ENCODE results near the gene RRN3.

Gene RRN3

GRCh38 chr16:15043344-15043743 is 50.7 kb downstream of the RRN3 start:
- no peak overlapping the region for H3K27ac ChIP-seq (replicated peaks)
- no peak for TF ChIP-seq SPI1 (IDR thresholded peaks at IDR 0.05; ENCODE audit: borderline replicate concordance, low read depth)
- TF ChIP-seq GABPA (IDR thresholded peaks at IDR 0.05; ENCODE audit: low read depth) = no peak
- no peak for TF ChIP-seq REST (IDR thresholded peaks at IDR 0.05; ENCODE audit: insufficient replicate concordance, low read depth)
- TF ChIP-seq POLR2AphosphoS5 (IDR thresholded peaks at IDR 0.05; ENCODE audit: low read depth) = no peak
- TF ChIP-seq CTCF (IDR thresholded peaks at IDR 0.05; ENCODE audit: insufficient read depth, low read length) = no peak
- no peaks in the 10 kb centered on the region for H3K27me3 ChIP-seq (ENCODE audit: insufficient read depth, poor library complexity, severe bottlenecking)
- no peak for DNase-seq (ENCODE audit: low read depth in 1 of 2, low spot score in 1 of 2)
- H3K4me3 ChIP-seq (replicated peaks; ENCODE audit: insufficient read depth, low read length) = no peak overlapping the region

GRCh38 chr16:15041271-15042004 is 52.6 kb downstream of the RRN3 start:
- H3K4me3 ChIP-seq (replicated peaks; ENCODE audit: insufficient read depth, low read length) = no peak overlapping the region
- no peak for TF ChIP-seq CTCF (IDR thresholded peaks at IDR 0.05; ENCODE audit: insufficient read depth, low read length)
- peak in 1 of 2 experiments; percentile 52 for DNase-seq (ENCODE audit: low read depth in 1 of 2, low spot score in 1 of 2)
- no peaks in the 10 kb centered on the region for H3K27me3 ChIP-seq (ENCODE audit: insufficient read depth, poor library complexity, severe bottlenecking)
- no peak overlapping the region for H3K27ac ChIP-seq (replicated peaks)

- TF ChIP-seq REST (IDR thresholded peaks at IDR 0.05; ENCODE audit: insufficient replicate concordance, low read depth) (no peak), POLR2AphosphoS5 (IDR thresholded peaks at IDR 0.05; ENCODE audit: low read depth) (no peak), GABPA (IDR thresholded peaks at IDR 0.05; ENCODE audit: low read depth) (no peak), SPI1 (IDR thresholded peaks at IDR 0.05; ENCODE audit: borderline replicate concordance, low read depth) (no peak), CTCF (IDR thresholded peaks at IDR 0.05; ENCODE audit: insufficient read depth, low read length) (no peak)
- Histone ChIP-seq H3K27me3 (ENCODE audit: insufficient read depth, poor library complexity, severe bottlenecking) (no peaks in the 10 kb centered on the region), H3K4me3 (replicated peaks; ENCODE audit: insufficient read depth, low read length) (no peak overlapping the region), H3K27ac (replicated peaks) (no peak overlapping the region)
- DNase-seq (ENCODE audit: low read depth in 1 of 2, low spot score in 1 of 2) = no peak
Measured at GRCh38 chr16:15038689-15039088, 55.4 kb downstream of the RRN3 start.

GRCh38 chr16:15037745-15038144 is 56.3 kb downstream of the RRN3 start:
- Histone ChIP-seq H3K27ac (replicated peaks) (no peak overlapping the region), H3K27me3 (ENCODE audit: insufficient read depth, poor library complexity, severe bottlenecking) (no peaks in the 10 kb centered on the region), H3K4me3 (replicated peaks; ENCODE audit: insufficient read depth, low read length) (no peak overlapping the region)
- DNase-seq (ENCODE audit: low read depth in 1 of 2, low spot score in 1 of 2) = no peak
- TF ChIP-seq GABPA (IDR thresholded peaks at IDR 0.05; ENCODE audit: low read depth) (no peak), SPI1 (IDR thresholded peaks at IDR 0.05; ENCODE audit: borderline replicate concordance, low read depth) (no peak)
